ENCODE data around the gene CORO1C.

Gene CORO1C

GRCh38 chr12:108722463-108722862 lies 8.9 kb downstream of the CORO1C start:
- no peak for TF ChIP-seq GATA3 (IDR thresholded peaks at IDR 0.05; ENCODE audit: low read depth, low read length)
- TF ChIP-seq GATA2 (IDR thresholded peaks at IDR 0.05; ENCODE audit: low read depth, low read length), result no peak

GRCh38 chr12:108721824-108722223 lies 9.5 kb downstream of the CORO1C start:
- no peak for TF ChIP-seq GATA2 (IDR thresholded peaks at IDR 0.05; ENCODE audit: low read depth, low read length)
- no peak for TF ChIP-seq GATA3 (IDR thresholded peaks at IDR 0.05; ENCODE audit: low read depth, low read length)

GRCh38 chr12:108720757-108721514 lies 10.4 kb downstream of the CORO1C start:
- TF ChIP-seq GATA3 (IDR thresholded peaks at IDR 0.05; ENCODE audit: low read depth, low read length), result no peak
- TF ChIP-seq GATA2 (IDR thresholded peaks at IDR 0.05; ENCODE audit: low read depth, low read length), result peak; percentile 25

- TF ChIP-seq GATA3 (IDR thresholded peaks at IDR 0.05; ENCODE audit: low read depth, low read length), result no peak
Observed at GRCh38 chr12:108717243-108717642, 14.1 kb downstream of the CORO1C start.

- TF ChIP-seq GATA3 (IDR thresholded peaks at IDR 0.05; ENCODE audit: low read depth, low read length) (no peak), GATA2 (IDR thresholded peaks at IDR 0.05; ENCODE audit: low read depth, low read length) (no peak)
Observed at GRCh38 chr12:108714866-108715265, 16.5 kb downstream of the CORO1C start.

- TF ChIP-seq GATA2 (IDR thresholded peaks at IDR 0.05; ENCODE audit: low read depth, low read length), result no peak
- no peak for TF ChIP-seq GATA3 (IDR thresholded peaks at IDR 0.05; ENCODE audit: low read depth, low read length)
Observed at GRCh38 chr12:108713471-108713870, 17.8 kb downstream of the CORO1C start.

- no peak for TF ChIP-seq GATA2 (IDR thresholded peaks at IDR 0.05; ENCODE audit: low read depth, low read length)
- no peak for TF ChIP-seq GATA3 (IDR thresholded peaks at IDR 0.05; ENCODE audit: low read depth, low read length)
Observed at GRCh38 chr12:108712925-108713203, 18.5 kb downstream of the CORO1C start.

GRCh38 chr12:108712165-108712924 lies 19.0 kb downstream of the CORO1C start:
- TF ChIP-seq GATA3 (IDR thresholded peaks at IDR 0.05; ENCODE audit: low read depth, low read length) (no peak), GATA2 (IDR thresholded peaks at IDR 0.05; ENCODE audit: low read depth, low read length) (no peak)

- TF ChIP-seq GATA3 (IDR thresholded peaks at IDR 0.05; ENCODE audit: low read depth, low read length) (no peak), GATA2 (IDR thresholded peaks at IDR 0.05; ENCODE audit: low read depth, low read length) (no peak)
Observed at GRCh38 chr12:108711489-108712164, 19.7 kb downstream of the CORO1C start.

GRCh38 chr12:108709697-108710096 lies 21.6 kb downstream of the CORO1C start:
- TF ChIP-seq GATA3 (IDR thresholded peaks at IDR 0.05; ENCODE audit: low read depth, low read length) (no peak), GATA2 (IDR thresholded peaks at IDR 0.05; ENCODE audit: low read depth, low read length) (no peak)

GRCh38 chr12:108704527-108704926 lies 26.8 kb downstream of the CORO1C start:
- TF ChIP-seq GATA2 (IDR thresholded peaks at IDR 0.05; ENCODE audit: low read depth, low read length) (no peak), GATA3 (IDR thresholded peaks at IDR 0.05; ENCODE audit: low read depth, low read length) (no peak)

GRCh38 chr12:108702595-108703320 lies 28.6 kb downstream of the CORO1C start:
- TF ChIP-seq GATA3 (IDR thresholded peaks at IDR 0.05; ENCODE audit: low read depth, low read length) (no peak), GATA2 (IDR thresholded peaks at IDR 0.05; ENCODE audit: low read depth, low read length) (peak; percentile 1; the same call in 1 of the 2 replicates)

- TF ChIP-seq GATA2 (IDR thresholded peaks at IDR 0.05; ENCODE audit: low read depth, low read length) (no peak), GATA3 (IDR thresholded peaks at IDR 0.05; ENCODE audit: low read depth, low read length) (no peak)
Observed at GRCh38 chr12:108701779-108702441, 29.4 kb downstream of the CORO1C start.

All from SH-SY5Y (cell line).